ENCODE results near the gene LRBA.
"Not testable (repeated sequence)": the region's sequence is repeated elsewhere in the genome, so short reads cannot be mapped to it uniquely, and the experiment has no call there.

LRBA gene

DNA sequence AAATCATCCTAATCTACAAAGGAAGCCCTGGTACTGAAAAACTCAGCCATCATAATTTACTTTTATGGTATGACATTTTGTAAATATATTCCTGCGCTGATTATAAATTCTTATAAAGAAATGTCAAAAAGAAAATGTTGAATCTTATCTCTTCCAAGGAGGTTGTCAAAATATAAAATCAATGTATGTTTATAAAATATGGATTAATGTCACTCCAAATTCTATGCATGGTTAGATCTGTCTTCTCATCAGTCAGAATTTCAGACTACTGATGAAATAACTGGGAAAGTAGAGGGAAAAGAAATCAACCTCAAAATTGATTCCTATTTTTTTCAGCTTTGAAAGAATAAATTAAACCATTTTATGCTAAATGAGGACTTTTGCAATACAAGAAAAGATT, 553.1 kb downstream of the LRBA start:
- no peak for DNase-seq

DNA sequence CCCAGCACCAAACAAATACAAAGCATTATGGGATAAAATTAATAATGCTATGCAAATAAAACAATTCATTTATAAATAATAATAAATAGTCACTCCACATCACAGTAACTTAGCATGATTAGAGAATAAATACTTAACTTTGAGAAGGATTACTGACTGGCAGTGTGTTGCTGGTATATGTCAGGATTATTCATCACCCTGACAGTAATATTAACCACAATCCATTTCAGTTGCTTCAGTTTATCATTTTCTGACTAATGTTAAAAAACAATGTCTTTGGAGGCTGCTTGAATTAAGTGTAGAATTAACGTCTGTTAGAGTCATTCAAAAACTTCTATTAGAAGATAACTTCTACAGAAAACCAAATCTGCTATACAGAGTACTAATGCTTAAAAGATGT, 557.3 kb downstream of the LRBA start:
- no peak for DNase-seq

DNA sequence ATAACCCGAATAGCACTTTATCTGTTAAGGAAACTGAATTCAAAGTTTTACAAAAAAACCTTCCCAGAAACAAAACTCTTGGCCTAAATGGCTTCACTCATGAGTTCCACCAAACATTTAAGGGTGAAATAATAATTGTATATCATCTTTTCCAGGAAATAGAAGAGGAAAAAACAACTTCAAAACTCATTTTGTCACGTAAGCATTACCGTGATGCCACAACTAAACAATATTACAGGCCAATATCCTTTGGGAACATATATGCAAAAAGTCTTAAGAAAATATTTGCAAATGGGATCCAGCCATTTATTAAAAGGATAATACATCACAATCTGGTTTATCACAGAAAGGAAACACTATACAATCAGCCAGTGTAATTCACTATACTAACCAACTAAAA, 563.2 kb downstream of the LRBA start:
- DNase-seq: no peak

DNA sequence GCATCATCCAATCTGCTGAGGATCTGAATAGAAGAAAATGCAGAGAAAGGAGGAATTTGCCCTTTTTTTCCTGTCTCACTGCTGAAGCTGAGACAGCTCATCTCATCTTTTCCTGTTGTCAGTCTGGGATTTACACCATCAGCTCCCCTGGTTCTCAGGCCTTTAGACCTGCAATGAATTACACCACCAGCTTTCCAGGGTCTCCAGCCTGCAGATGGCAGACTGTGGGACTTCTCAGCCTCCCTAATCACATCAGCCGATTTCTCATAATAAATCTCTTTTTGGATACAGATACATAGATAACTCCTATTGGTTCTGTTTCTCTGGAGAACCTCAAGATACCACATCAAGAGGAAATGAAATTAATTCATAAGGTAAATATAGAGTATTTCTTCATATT, 567.7 kb downstream of the LRBA start:
- no peak for DNase-seq

DNA sequence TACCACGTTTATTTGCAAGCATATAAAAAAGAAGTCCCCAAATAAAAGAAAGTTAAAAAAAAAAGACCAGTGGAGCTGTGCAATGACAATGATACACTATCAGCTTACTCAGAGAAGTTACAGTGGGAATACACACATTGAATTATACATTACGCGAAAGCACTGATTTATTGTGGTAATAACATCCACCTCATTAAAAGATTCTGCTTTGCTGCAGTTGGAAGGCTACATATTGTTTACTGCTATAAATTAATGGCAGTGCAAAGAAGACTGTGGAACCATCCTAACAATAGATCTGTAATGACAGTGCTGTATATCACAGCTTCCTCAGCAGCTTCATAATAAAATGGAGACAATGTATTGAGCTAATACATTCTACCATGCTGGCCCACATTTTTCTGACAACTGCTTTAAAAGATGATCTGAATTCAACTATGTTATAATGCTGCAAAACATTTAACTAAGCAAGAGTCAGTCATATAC, 575.6 kb downstream of the LRBA start:
- no peak for DNase-seq

DNA sequence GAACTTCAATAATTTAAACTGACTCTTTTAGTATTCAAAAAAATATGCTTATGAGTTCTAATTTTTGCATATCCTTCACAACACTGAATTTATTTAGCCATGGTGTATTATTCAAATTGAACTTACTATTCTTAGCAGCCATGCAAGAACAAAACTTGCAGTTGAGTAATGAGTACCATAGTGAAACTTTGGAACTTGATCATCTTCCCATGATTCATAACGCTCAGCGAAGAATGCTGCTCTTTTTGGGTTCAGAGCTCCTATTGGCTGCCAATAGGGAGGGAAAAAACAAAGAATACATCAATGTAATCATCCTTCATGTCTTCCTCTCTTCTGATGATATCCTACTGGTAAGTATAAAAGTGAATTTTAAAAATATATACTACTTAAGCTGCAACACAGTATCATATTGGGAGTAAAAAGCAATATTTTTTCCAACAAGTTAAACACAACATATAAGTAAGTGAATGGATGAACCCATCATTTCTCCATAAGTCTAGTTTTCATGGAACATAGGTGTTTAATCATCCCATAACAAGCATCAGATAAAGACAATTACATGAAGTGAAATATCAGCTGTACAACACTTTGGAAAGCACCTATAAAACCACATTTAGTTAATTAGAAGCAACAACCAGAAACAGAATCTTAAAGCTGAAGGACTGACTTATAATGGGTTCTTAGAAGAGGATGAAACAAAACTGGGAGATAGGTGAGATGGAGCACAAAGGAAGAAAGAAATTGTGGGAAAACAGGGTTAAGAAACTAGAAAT, 578.3 kb downstream of the LRBA start:
- DNase-seq: no peak

DNA sequence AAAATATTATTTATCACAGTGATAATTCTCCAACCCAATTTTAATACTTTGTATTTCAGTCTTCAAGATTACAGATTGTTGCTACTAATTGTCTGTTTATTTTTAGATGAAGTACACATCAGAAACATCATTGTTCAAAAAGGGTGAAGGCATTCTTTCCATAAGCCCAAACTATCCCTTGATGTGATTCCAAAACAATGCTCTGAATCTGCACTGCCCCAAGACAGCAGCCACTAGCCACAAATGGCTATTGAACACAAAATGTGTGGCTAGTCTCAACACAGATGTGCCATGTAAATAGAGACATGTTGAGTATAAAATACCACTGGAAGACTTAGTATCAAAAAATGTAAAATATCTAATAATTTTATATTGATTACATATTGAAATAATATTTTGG, 583.9 kb downstream of the LRBA start:
- DNase-seq: no peak

DNA sequence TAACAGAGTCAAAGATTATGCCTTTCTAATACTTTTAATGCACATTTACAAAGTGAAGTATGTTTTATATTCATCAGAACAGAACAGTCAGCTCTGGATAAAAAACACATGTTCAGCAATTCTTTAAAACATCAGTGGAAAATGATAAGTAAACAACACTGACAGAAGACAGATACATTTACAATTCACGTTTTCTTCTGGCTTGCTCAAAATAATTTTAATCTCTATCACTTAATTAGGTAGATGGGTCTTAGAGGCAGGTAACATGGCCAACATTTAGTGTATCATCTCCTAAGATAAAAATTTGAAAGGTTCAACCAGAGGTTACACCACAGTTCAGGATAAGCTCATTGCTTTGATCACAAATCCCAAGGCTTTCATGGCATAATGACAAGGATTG, 589.9 kb downstream of the LRBA start:
- no peak for DNase-seq

DNA sequence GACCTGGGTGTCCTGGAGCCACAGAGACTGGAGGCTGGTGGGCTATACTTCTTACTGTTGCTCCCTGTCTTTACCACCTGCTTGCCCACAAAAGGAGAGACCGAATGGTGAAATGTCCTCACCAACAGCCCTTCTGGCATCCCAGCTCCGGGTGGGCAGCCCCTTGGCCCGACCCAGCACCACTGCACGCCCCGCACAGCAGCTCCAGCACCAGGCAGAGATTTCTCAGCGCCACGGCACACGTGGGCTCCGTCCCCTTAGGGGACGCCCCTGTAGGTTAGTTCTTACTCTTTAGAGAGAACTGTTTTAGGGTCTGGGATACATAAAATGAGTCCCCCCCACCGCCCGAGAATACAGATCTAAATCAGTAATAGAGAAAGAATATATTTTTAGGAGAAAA, 591.6 kb downstream of the LRBA start:
- no peak for DNase-seq

DNA sequence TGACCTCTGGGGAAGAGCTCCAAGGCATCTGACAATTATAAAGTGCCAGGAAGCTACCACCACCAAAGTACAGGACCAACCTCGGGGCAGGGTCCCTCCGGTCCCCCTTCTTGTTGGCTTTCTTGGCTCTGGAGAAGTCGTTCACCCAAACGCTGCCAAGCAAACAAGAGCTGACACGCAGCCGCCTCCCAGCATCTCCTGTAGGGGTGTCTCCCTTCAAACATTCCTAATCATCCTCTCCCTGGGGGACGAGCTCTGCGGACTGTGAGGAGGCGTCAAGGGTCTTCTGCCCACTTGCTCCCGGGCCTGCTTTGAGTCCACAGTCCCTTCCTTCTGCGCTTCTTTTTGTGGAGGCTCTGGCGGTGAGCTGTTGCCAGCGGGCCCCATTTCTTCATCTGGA, 592.0 kb downstream of the LRBA start:
- no peak for DNase-seq

DNA sequence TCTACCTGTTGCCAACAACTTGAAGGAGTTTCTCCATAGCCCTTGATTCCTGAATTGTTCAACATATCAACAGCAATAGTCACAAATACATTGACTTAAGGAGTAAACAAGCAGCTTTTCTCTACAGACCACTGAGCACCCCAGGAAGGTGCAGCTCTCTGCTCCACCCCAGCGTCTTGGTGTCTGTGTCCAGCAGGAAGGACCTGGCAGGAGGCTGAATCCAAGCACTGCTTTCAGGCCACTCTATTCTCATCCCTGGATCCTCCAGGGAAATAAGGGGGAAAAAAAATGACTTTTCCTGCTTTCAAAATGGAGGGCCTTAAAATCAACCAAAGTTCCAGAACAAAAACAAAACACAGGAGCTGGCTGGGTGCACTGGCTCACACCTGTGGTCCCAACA, 593.5 kb downstream of the LRBA start:
- no peak for DNase-seq

DNA sequence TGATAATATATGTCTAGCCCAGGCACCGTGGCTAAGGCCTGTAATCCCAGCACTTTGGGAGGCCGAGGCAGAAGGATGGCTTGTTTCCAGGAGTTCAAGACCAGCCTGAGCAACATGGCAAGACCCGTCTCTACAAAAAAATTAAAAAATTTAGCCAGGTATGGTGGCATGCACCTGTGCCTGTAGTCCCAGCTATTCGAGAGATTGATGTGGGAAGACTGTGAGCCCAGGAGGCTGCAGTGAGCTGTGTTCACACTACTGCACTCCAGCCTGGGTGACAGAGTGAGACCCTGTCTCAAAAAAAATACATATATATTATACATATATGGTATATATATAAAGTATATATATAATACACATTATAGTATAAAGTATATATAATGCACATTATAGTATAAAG, 595.1 kb downstream of the LRBA start:
- DNase-seq: no peak

DNA sequence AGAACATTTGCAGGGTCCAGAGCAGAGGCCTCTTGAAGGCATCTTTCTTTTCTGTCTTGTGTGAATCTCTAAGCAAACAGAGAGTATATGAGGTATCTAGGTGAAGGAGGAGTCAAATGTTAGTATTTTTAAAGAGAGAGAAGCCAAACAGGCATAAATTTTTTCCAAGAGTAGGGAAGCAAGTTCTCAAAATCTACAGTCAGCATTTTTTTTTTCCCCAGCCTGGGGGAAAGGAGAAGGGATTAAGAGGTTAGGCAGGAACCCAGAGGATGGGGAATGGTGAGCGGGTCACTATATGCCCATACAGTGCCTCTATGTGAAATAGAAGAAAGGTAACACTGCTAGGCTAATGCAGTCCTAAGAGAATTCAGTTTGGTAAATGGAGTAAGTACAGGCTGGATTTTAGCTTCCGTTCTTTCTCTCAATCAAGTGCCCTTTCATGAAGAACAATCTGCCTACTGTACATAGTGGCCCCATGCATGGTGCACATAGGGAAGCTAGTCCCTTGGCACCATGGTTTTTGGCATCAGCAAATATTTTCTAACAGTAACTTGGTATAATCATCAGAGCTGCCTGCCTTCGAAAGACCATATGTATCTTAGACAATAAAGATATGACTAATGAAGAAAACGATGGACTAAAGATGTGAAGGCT, 596.2 kb downstream of the LRBA start:
- DNase-seq: no peak

DNA sequence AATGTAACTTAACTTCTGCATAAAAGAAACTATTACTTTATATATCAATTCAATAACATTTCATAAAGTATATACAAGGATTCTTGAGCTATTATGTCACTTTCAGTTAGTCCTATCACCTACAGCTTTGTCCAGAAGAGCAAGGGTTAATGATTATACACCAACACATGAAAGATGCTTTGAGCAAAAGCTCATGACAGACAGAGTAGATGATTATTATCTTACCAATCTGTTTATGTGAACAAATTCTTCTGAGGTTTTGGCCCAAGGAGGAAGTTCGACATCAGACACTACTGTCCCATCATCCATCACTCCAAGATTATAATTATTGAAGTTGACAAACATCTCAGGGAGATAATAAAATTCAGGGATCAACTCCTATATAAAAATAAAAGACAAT, 599.9 kb downstream of the LRBA start:
- no peak for DNase-seq

DNA sequence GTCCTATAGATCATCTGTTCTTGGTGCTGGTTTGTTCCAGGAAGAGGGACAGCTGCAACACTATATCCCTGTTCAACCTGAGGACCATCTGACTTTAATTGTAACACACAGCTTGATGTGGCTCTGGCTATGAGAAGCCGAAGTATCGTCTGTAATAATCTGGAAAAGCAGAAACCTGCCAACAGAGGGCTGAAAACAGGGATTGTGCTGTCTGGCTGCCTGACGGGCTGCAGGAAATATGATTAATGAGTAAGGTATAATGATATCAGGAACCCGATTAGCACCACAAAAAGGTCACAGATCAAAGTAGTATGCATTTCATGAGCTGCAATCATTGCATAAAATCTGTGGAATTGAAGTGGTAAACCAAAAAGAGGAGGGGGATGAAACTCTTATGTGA, 603.6 kb downstream of the LRBA start:
- no peak for DNase-seq

DNA sequence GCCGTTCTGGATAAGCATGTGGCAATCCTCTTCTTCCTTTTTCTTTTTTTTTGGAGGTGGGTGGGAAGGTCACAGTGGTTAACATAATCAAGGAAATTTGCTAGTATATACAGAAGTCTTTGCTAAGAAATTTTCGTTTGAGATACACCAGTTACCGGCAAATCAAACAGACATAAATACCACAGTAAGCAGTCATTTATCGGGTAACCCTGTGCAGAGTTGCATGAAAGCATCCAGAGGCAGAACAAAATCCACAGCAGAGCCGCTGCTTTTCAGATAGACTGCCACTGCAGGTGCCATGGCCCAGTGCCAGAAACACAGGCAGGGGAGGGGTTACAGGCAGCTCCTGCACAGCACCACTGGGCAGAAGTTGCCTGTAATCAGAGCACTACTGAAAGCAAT, 612.2 kb downstream of the LRBA start:
- no peak for DNase-seq

DNA sequence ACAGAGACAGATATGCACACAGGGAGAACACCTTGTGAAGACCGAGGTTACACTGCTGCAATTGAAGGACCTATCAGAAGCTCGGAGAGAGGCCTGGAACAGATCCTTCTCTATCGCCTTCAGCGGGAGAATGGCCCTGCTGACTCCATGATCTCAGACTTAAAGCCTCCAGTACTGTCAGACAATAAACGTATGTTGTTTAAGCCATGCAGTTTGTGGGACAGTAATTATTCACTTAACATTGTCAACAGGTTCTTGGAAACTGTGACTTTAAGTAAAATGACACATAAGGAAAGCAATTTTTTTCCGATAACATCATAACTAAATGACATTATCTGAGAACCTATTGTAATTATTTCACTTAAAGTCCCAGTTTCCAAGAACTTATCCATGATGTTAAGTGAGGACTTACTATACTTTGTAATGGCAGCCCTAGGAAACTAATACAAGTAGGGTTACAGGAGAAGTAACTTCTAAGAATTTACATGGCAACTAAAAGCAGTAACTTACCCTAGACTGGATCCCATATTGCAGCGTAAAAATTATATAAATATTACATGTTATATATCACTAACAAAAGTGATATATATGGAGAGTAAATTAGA, 613.9 kb downstream of the LRBA start:
- no peak for DNase-seq

DNA sequence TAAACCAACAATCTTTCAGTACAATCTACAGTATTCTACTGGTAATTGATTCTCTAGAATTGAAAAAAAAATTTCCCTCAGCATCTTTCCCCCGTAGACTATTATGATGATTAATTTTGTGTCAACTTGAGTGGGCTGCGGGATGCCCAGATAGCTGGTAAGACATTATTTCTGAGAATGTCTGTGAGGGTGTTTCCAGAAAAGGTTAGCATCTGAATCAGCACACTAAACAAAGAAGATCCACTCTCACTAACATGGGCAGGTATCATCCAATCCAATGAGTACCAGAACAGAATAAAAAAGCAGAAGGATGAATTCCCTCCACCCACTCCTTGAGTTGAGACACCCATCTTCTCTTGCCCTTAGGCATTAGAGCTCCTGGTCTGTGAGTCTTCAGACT, 619.2 kb downstream of the LRBA start:
- no peak for DNase-seq

DNA sequence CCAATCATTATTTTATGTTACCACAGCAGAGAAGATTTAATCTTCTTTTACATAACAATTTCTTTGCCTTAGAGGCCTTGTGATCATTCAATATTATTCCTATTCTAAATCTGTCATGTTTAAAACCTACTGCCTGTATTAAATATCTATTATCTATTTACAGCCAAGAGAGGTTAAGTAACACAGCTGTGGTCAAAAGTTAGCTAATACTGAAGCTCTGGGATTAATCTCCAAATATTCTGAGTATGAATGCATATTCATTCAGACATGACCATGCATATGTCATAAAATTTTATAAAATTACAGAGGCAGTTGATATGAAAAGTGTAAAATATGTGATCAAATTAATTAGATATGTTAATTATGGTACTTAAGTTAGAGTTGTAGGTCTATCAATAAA, 621.0 kb downstream of the LRBA start:
- no peak for DNase-seq

DNA sequence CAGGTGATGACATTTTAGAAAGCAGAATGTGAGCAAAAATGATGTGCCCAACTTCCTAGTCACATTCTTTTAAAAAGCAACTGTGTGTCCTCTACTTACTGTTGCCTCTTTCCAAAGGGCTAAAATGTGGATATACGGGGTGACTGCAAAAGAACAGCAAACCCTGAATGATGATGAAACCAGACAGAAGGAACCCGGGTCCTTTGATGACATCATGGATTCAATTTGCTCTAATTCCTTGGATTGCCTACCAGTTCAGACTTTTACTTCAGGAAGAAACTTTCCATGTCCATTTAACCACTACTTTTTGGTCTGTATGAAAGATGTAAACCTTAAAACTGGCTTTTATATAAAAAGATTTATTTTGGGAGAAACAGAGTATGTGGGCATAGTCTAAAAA, 624.0 kb downstream of the LRBA start:
- no peak for DNase-seq

DNA sequence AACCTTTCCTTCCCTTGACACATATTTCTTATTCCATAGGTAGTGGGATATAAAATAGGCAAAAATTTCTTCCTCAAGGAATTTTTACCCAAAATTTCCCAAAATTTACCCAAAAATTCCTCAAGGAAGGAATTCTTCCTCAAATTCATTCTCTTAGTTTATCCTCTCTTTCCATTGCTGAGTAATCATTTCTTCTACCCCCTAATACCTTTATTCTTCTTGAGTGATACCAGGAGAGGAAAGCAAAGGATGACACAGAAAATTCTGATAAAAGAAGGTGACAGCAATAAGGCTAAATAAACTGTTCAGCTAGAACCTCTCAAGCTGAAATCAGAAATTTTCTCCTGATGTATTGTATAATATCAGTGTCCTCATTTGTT, 624.6 kb downstream of the LRBA start:
- no peak for DNase-seq

DNA sequence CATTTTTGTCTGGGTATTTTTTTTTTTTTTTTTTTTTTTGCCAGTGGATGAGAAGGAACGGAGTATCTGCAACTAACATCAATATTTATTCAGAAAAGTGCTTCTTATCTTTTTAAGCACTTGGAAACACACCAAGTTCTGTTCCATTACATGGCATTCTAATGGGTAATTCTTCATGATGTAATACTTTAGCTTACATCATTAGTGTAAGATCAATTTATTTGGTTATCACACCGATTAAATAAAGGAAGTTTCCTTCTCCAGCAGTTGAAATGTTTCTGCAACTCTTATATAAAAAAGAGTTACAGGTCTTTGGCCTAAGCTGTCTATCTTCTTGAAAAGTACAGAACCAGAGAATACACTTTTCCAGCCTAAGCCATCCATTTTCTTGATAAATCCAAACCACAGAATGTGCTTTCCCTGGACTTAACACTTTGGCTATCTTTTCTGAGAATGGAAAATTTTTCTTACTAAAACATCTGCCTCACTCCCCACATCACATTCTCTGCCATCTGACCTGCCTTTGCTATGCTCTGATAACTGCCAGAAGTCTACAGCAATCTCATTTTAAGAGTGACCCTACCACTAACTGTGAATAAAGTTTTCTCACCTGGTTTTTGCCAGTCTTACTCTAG, 625.1 kb downstream of the LRBA start:
- no peak for DNase-seq

DNA sequence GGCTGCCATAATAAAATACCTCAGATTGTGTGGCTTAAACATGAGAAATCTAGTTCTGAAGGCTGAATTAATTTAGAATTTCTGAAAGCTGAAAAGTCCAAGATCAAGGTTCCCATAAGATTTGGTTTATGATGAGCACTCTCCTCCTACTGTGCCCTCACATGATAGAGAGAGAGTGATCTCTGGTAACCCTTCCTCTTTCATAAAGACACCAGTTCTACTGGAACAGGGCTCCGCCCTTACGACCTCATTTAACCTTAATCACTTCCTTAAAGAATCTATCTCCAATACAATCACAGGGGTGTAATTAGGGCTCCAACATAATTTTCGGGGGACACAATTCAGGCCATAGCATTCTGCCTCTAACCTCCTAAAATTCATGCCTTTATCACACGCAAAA, 627.1 kb downstream of the LRBA start:
- no peak for DNase-seq

DNA sequence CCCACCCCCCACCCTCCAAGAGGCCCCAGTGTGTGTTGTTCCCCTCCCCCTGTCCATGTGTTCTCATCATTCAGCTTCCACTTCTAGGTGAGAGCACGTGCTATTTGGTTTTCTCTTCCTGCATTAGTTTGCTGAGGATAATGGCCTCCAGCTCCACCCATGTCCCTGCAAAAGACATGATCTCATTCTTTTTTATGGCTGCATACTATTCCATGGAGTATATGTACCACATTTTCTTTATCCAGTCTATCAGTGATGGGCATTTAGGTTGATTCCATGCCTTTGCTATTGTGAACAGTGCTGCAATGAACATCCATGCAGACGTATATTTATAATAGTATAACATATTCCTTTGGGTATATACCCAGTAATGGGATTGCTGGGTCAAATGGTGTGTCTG, 628.7 kb downstream of the LRBA start:
- DNase-seq: not testable (repeated sequence)

Measured in cerebellar nuclear complex (tissue), 1 donor.